Measurements from ENCODE around the gene SLC7A5.

DNA sequence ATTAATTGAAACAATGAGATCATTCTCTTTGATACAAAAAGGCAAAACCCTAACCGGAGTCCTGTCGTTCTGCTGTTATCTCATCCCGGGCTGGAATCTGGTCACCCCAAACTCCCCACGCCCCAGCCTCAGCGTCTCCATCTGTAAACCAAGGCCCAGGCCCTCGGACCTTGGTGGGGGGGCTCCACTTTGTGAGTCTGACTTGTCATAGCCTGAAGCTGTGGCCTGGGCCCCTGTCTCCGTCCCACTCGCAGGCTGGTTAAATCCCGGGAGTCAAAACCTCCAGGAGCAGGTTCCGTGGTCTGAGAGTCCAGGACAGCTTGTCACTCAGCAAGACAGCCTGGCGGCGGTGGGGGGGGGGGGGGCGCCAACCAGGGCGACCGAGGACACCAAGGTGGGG lies 50.0 kb downstream of the SLC7A5 start:
- no peak for TF ChIP-seq CTCF (IDR thresholded peaks at IDR 0.05; ENCODE audit: insufficient read depth, low read length)
- no peak for TF ChIP-seq REST (IDR thresholded peaks at IDR 0.05; ENCODE audit: insufficient replicate concordance, low read depth)

All from HL-60 (cell line).